22Rv1 (cell line): ENCODE results near the gene DSCAML1.

Experiments used
- H3K27ac ChIP-seq: fragments of 450-650 bp; 2 replicates; pipeline ENCODE4 v1.5.1; 2017
- ZFX ChIP-seq: fragments of 450-650 bp; IDR thresholded peaks from 2 replicates; pipeline ENCODE4 v1.6.1; 2017; ENCODE audit warnings: antibody characterized with exemption, borderline replicate concordance
- TF ChIP-seq, protein P1 (sequence below): fragments of 450-650 bp; IDR thresholded peaks from 2 replicates; pipeline ENCODE4 v1.5.1; 2017; ENCODE audit warnings: mild to moderate bottlenecking

DSCAML1 gene

GRCh38 chr11:117588166-117588810, 208.7 kb downstream of the DSCAML1 start:
- no peak overlapping the region for H3K27ac ChIP-seq
- TF ChIP-seq, protein P1, sequence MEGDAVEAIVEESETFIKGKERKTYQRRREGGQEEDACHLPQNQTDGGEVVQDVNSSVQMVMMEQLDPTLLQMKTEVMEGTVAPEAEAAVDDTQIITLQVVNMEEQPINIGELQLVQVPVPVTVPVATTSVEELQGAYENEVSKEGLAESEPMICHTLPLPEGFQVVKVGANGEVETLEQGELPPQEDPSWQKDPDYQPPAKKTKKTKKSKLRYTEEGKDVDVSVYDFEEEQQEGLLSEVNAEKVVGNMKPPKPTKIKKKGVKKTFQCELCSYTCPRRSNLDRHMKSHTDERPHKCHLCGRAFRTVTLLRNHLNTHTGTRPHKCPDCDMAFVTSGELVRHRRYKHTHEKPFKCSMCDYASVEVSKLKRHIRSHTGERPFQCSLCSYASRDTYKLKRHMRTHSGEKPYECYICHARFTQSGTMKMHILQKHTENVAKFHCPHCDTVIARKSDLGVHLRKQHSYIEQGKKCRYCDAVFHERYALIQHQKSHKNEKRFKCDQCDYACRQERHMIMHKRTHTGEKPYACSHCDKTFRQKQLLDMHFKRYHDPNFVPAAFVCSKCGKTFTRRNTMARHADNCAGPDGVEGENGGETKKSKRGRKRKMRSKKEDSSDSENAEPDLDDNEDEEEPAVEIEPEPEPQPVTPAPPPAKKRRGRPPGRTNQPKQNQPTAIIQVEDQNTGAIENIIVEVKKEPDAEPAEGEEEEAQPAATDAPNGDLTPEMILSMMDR = no peak
- TF ChIP-seq ZFX = no peak

DNA sequence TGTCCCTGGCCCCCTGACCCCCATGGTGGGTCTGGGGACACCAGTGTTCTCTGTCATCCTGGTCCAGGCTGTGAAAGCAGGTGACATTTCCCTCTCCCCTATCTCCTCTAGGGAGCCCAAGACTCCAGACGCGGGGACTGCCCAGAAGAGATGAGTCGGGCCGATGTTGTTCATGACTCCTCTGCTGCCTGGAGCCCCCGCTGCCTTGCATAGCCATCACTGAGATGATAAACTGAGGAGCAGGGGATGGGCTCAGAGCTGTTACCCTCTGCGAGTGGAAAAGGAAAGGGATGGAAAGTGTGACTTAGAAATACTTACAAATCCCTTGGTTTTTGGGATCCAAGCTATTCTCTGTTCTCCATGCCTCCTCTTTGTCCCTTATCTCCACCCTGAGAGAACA, 209.6 kb downstream of the DSCAML1 start:
- H3K27ac ChIP-seq = no peak overlapping the region
- TF ChIP-seq, protein P1 = no peak
- TF ChIP-seq ZFX = no peak

DNA sequence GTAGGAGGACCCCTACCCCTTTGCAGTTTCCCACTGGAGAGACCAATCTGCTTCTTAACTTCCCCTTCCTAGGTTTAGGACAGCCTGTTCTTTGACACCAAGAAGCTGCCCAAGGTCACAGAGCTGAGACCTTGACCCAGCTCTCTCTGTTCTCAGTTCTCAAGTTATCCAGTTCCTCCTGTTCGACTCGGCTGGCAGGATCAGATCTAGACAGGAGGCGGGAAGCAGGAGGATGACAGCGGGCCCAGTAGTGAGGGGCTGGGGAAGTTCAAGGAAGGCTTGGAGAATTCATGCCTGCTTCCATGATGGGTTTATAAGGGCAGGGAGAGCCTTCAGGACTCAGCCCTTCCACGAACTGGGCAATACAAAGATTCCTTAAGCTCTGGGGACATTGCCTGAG, 210.6 kb downstream of the DSCAML1 start:
- H3K27ac ChIP-seq = no peak overlapping the region
- TF ChIP-seq, protein P1 = no peak
- no peak for TF ChIP-seq ZFX

- TF ChIP-seq, protein P1 = no peak
- TF ChIP-seq ZFX = no peak
- H3K27ac ChIP-seq = no peak overlapping the region
These were observed 211.4 kb downstream of the DSCAML1 start for GRCh38 chr11:117585631-117586030.

DNA sequence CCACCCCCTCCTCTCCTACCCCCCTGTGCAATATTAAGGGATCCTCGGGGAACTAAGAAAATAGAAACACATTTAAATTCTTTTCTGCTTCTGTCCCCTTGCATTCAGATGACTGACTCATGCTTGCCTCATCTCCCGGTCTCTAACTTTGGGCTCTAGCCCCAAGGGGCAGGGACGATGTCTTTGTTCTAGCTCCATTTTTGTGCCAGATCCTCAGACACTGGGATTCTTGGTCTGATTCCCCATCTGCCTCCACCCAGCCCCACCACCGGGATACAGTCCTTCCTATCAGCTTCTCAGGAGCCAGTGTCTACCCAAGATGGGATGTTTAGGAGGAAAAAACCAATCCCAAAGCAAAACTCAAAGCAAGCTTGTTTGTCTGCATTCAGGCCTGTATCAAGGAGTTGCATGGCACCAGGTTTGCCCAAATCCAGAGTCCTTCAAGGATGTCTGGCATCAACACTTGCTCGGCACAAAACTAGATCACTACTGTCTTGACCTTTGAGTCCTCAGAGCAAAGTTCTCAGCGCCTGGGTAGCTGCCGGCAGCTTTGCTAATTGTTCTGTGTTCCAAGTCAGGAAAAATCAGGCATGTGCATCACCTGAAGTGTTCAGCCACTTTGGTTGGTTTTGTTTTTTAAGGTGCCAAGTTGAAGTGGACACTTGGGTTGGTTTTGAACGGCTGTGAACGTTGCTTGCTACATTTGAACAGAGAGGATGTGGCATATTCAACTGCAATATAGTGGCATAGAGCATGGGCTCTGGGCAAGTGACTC, 212.8 kb downstream of the DSCAML1 start:
- H3K27ac ChIP-seq = no peak overlapping the region

GRCh38 chr11:117583063-117583801, 213.8 kb downstream of the DSCAML1 start:
- TF ChIP-seq, protein P1 = no peak
- TF ChIP-seq ZFX = no peak
- no peak overlapping the region for H3K27ac ChIP-seq

More for the DNA sequence above, 212.8 kb downstream of the DSCAML1 start:
- TF ChIP-seq, protein P1 = no peak
- no peak for TF ChIP-seq ZFX

GRCh38 chr11:117582433-117582832, 214.6 kb downstream of the DSCAML1 start:
- no peak overlapping the region for H3K27ac ChIP-seq
- TF ChIP-seq ZFX = no peak
- TF ChIP-seq, protein P1 = no peak
